HEK293T (cell line): ENCODE measurements around the gene CISH.

Source experiments
- CTCF ChIA-PET: fragments of 350-600 bp; formaldehyde crosslinking; extraction: SDS; loops from one replicate; lab custom pipeline; 2021; ENCODE audit warnings: antibody characterized with exemption, inconsistent platforms; lab: Yijun Ruan, JAX
- POLR2A ChIA-PET: fragments of 350-600 bp; formaldehyde crosslinking; extraction: SDS; loops from one replicate; lab custom pipeline; 2020; ENCODE audit warnings: antibody characterized with exemption, inconsistent platforms; lab: Yijun Ruan, JAX
- DNase-seq: peaks from one replicate; pipeline ENCODE4 v3.0.0; 2012; ENCODE audit warnings: mixed read lengths; ENCODE audit errors: extremely low spot score
- ARNT ChIP-seq: fragments of 450-650 bp; IDR thresholded peaks from 2 replicates; pipeline ENCODE4 v1.6.1; 2017; ENCODE audit warnings: mild to moderate bottlenecking
- BHLHE40 ChIP-seq: fragments of 450-650 bp; IDR thresholded peaks from 2 replicates; pipeline ENCODE4 v1.6.1; 2016; ENCODE audit warnings: mild to moderate bottlenecking, moderate library complexity, borderline replicate concordance
- CTBP1 ChIP-seq: fragments of 450-650 bp; IDR thresholded peaks from 2 replicates; pipeline ENCODE4 v1.6.1; 2016; ENCODE audit warnings: borderline replicate concordance
- ELF4 ChIP-seq: fragments of 450-650 bp; IDR thresholded peaks from 2 replicates; pipeline ENCODE4 v1.6.1; 2017; ENCODE audit warnings: antibody characterized with exemption
- FOXA1 ChIP-seq: fragments of 450-650 bp; IDR thresholded peaks from 2 replicates; pipeline ENCODE4 v1.6.1; 2016; ENCODE audit warnings: mild to moderate bottlenecking
- FOXK2 ChIP-seq: fragments of 450-650 bp; IDR thresholded peaks from 2 replicates; pipeline ENCODE4 v1.6.1; 2016; ENCODE audit warnings: mild to moderate bottlenecking
- FOXM1 ChIP-seq: fragments of 450-650 bp; IDR thresholded peaks from 2 replicates; pipeline ENCODE4 v1.6.1; 2017; ENCODE audit warnings: mild to moderate bottlenecking, borderline replicate concordance
- HDGF ChIP-seq: fragments of 450-650 bp; IDR thresholded peaks from 2 replicates; pipeline ENCODE4 v1.6.1; 2017; ENCODE audit warnings: antibody characterized with exemption, borderline replicate concordance
- L3MBTL2 ChIP-seq: fragments of 450-650 bp; conservative IDR thresholded peaks from 2 replicates; pipeline ENCODE4 v1.6.1; 2016; ENCODE audit warnings: mild to moderate bottlenecking
- LEF1 ChIP-seq: fragments of 450-650 bp; IDR thresholded peaks from 2 replicates; pipeline ENCODE4 v1.6.1; 2017; ENCODE audit warnings: mild to moderate bottlenecking, borderline replicate concordance
- NFRKB ChIP-seq: fragments of 450-650 bp; IDR thresholded peaks from 2 replicates; pipeline ENCODE4 v1.6.1; 2016; ENCODE audit warnings: mild to moderate bottlenecking, moderate library complexity
- SP1 ChIP-seq: fragments of 450-650 bp; IDR thresholded peaks from 2 replicates; pipeline ENCODE4 v1.6.1; 2017
- SUZ12 ChIP-seq: fragments of 450-650 bp; IDR thresholded peaks from 2 replicates; pipeline ENCODE4 v1.6.1; 2016; ENCODE audit warnings: mild to moderate bottlenecking
- TARDBP ChIP-seq: fragments of 450-650 bp; IDR thresholded peaks from 2 replicates; pipeline ENCODE4 v1.6.1; 2016
- ZNF384 ChIP-seq: fragments of 450-650 bp; IDR thresholded peaks from 2 replicates; pipeline ENCODE4 v1.6.1; 2016
- TF ChIP-seq, protein P1 (sequence below): fragments of 450-650 bp; IDR thresholded peaks from 2 replicates; pipeline ENCODE4 v1.6.1; 2016

CISH gene

DNA sequence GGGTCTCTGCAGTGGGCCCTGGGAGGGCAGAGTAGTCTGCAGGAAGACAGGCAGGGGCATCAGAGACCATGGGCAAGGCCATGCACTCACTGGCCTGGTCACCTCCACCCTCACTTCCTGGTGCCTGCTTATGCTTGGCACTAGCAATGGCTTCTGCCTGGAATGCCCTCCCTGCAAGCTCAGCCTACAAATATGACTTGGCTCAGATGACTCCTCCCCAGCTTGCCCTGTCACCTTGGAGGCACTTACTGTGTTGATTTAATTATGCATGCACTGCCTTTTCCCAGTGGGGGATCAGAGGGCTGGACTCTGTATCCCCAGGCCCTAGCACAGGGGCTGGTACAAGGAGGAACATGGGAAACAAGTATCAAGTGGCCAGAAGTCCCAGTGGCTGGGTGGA is 51.9 kb downstream of the CISH start:
- POLR2A ChIA-PET, result interaction anchor here (3.1 kb wide), 1 partner anchor 9 kb away, joined by 15 read pairs; the partner anchor contains the start of gene HEMK1

DNA sequence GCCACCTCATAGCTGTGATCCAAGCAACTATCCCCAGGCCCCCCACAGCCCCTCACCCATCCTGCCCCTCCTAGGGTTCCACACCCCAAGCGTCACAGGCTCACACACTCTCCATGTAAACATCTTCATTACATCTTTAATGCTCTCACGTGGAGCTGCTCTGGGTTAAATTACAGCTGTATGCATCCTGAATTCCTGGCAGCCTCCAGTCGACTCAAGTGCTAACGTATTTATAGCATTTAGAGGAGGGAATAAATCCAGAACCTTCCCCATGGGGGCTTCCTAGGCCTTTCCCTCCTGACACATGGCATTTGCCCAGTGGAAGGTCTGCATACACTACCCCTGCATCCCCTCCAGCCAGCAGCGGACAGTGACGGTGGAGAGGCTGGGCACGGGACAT is 53.7 kb downstream of the CISH start:
- DNase-seq, result no peak
- CTCF ChIA-PET, result no interaction called here
- TF ChIP-seq, protein P1, sequence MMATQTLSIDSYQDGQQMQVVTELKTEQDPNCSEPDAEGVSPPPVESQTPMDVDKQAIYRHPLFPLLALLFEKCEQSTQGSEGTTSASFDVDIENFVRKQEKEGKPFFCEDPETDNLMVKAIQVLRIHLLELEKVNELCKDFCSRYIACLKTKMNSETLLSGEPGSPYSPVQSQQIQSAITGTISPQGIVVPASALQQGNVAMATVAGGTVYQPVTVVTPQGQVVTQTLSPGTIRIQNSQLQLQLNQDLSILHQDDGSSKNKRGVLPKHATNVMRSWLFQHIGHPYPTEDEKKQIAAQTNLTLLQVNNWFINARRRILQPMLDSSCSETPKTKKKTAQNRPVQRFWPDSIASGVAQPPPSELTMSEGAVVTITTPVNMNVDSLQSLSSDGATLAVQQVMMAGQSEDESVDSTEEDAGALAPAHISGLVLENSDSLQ, result no peak
- TF ChIP-seq L3MBTL2, result no peak
- TF ChIP-seq LEF1, result no peak
- TF ChIP-seq TARDBP, result no peak
- no peak for TF ChIP-seq BHLHE40
- no peak for TF ChIP-seq HDGF
- TF ChIP-seq SP1, result no peak
- TF ChIP-seq FOXK2, result no peak
- no peak for TF ChIP-seq FOXA1
- no peak for TF ChIP-seq ZNF384
- no peak for TF ChIP-seq ELF4
- TF ChIP-seq ARNT, result no peak
- no peak for TF ChIP-seq SUZ12
- no peak for TF ChIP-seq NFRKB
- TF ChIP-seq FOXM1, result no peak
- no peak for TF ChIP-seq CTBP1
- POLR2A ChIA-PET, result interaction anchor here (2.6 kb wide), 1 partner anchor 11 kb away, joined by 15 read pairs; the partner anchor contains the start of gene HEMK1

More for the DNA sequence above, 51.9 kb downstream of the CISH start:
- TF ChIP-seq HDGF, result no peak
- TF ChIP-seq L3MBTL2, result no peak
- TF ChIP-seq TARDBP, result no peak
- TF ChIP-seq ARNT, result no peak
- TF ChIP-seq BHLHE40, result no peak
- TF ChIP-seq CTBP1, result no peak
- TF ChIP-seq FOXM1, result no peak
- no peak for TF ChIP-seq ZNF384
- no peak for TF ChIP-seq FOXK2
- no peak for TF ChIP-seq ELF4
- no peak for DNase-seq
- CTCF ChIA-PET, result no interaction called here

DNA sequence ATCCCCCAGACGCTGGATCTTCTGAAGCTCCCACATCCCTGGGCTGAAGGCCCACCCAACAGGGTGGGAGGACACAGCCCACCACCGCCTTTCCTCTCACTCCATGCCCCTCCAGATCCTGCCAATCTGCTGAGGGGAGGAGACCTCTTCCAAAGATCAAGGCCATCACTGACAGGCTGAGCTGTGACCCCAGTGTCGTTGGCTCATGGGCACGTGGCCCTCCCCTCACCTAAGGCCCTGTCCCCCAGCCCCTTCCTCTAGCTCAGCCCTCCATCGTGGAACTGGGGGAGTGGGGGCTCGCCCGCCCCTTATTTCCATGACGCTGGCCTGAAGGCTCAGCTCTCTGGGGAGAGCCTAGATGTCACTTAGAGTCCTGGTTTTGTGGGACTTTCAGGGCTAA is 54.5 kb downstream of the CISH start:
- POLR2A ChIA-PET, result interaction anchor here (2.6 kb wide), 1 partner anchor 12 kb away, joined by 15 read pairs; the partner anchor contains the start of gene HEMK1
- CTCF ChIA-PET, result no interaction called here

More for the DNA sequence above, 54.5 kb downstream of the CISH start:
- TF ChIP-seq ELF4 (no peak), SUZ12 (no peak), FOXK2 (no peak), CTBP1 (no peak), TARDBP (no peak), L3MBTL2 (no peak), LEF1 (no peak), FOXA1 (no peak), BHLHE40 (no peak), ZNF384 (no peak), ARNT (no peak), SP1 (no peak), NFRKB (no peak), FOXM1 (no peak), HDGF (no peak)
- TF ChIP-seq, protein P1, result no peak
- no peak for DNase-seq
